GM19397 (cell line): ENCODE data around the gene HDAC6.
"Not testable (repeated sequence)": the region's sequence is repeated elsewhere in the genome, so short reads cannot be mapped to it uniquely, and the experiment has no call there.

ENCODE experiments used
- ATAC-seq: cut with Tn5 transposase; IDR thresholded peaks from one replicate; pipeline ENCODE4 v1.9.1; 2021; ENCODE audit warnings: mild to moderate bottlenecking, moderate library complexity; ENCODE audit not compliant: unreplicated experiment

The HDAC6 gene

GRCh38 chrX:48789366-48790220, 12.3 kb upstream of the HDAC6 start:
- no peak for ATAC-seq

GRCh38 chrX:48790477-48790876, 11.4 kb upstream of the HDAC6 start:
- ATAC-seq, result no peak

GRCh38 chrX:48791063-48791820, 10.6 kb upstream of the HDAC6 start:
- no peak for ATAC-seq

- no peak for ATAC-seq
Measured at GRCh38 chrX:48792219-48792618, 9.6 kb upstream of the HDAC6 start.

- ATAC-seq, result no peak
Measured at GRCh38 chrX:48793935-48794334, 7.9 kb upstream of the HDAC6 start.

GRCh38 chrX:48794340-48794910, 7.4 kb upstream of the HDAC6 start:
- ATAC-seq, result no peak

- no peak for ATAC-seq
Measured at GRCh38 chrX:48794911-48795515, 6.9 kb upstream of the HDAC6 start.

GRCh38 chrX:48798318-48798717, 3.5 kb upstream of the HDAC6 start:
- no peak for ATAC-seq

- no peak for ATAC-seq
Measured at GRCh38 chrX:48800574-48801279, 1.1 kb upstream of the HDAC6 start.

- peak; percentile 34 for ATAC-seq
Measured at GRCh38 chrX:48802089-48802904, 430 bp downstream of the HDAC6 start.

- ATAC-seq, result no peak
Measured at GRCh38 chrX:48802905-48803200, 986 bp downstream of the HDAC6 start.

- no peak for ATAC-seq
Measured at GRCh38 chrX:48806081-48806480, 4.2 kb downstream of the HDAC6 start.

GRCh38 chrX:48813644-48814043, 11.8 kb downstream of the HDAC6 start:
- ATAC-seq, result no peak

GRCh38 chrX:48814722-48815121, 12.9 kb downstream of the HDAC6 start:
- no peak for ATAC-seq

GRCh38 chrX:48815266-48815665, 13.4 kb downstream of the HDAC6 start:
- no peak for ATAC-seq

- ATAC-seq, result no peak
Measured at GRCh38 chrX:48816014-48816810, 14.3 kb downstream of the HDAC6 start.

GRCh38 chrX:48818098-48818497, 16.2 kb downstream of the HDAC6 start:
- ATAC-seq, result no peak

- ATAC-seq, result no peak
Measured at GRCh38 chrX:48818866-48819265, 17.0 kb downstream of the HDAC6 start.

- ATAC-seq, result not testable (repeated sequence)
Measured at GRCh38 chrX:48819394-48819793, 17.5 kb downstream of the HDAC6 start.
